Measurements from ENCODE around the gene PARVA. TPM values are rescaled to one million over a fixed set of nuclear protein-coding genes. Genes with fewer than 3 reads are reported as not detected.

Gene PARVA
- total RNA-seq, 1 donor from 2014 or later, result 55.9 TPM

- DNase-seq (ENCODE audit: low spot score), result peak; percentile 52
Measured at GRCh38 chr11:12526789-12527188, 149.4 kb downstream of the PARVA start.

GRCh38 chr11:12528487-12528886, 151.1 kb downstream of the PARVA start:
- no peak for DNase-seq (ENCODE audit: low spot score)

DNA sequence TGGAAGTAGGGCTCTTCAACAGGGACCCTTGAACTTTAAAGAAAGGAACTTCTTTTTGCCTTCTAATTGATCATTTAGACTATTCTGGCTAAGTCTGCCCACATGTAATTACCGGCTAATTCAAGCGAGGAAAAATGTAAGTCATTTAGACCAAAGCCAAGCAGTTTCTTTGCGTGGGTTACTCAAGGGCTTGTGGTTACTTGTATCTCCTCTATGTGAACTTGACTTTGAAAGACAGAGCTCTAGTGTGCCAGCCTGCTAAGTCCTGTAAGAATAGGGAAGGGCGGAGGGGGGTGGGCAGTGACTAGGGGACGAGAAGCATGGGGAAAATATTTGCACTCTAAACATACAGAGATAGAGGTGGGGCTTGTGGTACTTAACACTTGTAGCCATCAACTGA, 151.7 kb downstream of the PARVA start:
- no peak for DNase-seq (ENCODE audit: low spot score)

- DNase-seq (ENCODE audit: low spot score), result no peak
Measured at GRCh38 chr11:12529793-12530192, 152.4 kb downstream of the PARVA start.

DNA sequence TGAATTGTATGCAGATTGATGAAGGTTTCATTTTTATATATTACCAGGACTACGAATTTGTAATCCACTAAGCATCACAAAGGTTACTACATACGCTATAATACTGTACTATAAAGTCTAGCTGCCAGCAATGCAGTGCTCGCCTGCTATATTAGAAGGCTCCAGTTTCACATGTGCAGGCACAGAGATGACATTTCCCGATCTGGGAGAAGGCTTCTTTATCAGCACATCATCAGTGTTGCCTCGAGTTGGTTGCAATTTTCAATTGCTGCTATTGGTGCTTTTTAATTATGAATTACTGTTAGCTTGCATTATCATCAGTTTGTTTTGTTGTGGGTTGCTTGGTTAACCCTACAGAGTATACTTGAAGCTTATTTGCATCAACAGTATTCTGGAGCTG, 153.6 kb downstream of the PARVA start:
- DNase-seq (ENCODE audit: low spot score), result no peak

GRCh38 chr11:12531681-12532080, 154.3 kb downstream of the PARVA start:
- DNase-seq (ENCODE audit: low spot score), result no peak

DNA sequence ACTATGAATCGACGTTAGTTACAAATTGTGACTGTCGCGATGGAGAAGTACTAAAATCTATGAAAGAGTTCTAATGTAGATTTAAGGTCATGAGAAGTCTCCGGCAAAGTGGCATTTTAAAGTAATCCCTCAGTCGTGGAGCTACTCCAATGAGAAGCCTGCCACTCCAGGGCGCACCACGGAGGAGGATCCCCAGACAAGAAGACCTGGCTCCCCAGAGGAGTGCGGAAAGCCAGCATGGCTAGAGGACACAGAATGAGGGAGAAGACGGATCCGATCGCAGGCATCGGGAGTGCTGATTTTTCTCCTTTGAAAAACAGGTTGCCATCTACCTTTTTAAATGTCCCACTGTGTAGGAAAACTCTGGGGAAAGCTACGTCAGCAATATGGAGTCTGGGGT, 155.2 kb downstream of the PARVA start:
- DNase-seq (ENCODE audit: low spot score), result no peak

DNA sequence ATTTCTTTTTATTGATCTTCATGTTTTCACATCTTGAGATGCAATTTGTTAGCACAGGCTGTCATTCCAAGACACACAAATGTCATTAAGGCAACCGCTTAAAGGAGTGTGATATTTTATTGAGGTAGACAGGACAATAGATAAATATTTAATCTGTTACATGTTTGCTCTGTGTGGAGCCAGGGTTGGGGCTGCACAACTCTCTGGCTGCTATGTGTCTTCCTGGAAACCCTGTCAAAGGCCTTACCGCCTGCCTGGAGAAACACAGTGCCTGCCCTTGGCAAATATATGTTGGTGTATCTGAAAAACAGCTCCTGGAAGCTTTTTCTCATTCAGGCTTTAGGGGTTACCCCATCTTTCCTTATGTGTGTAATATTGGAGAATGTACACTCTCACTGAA, 157.2 kb downstream of the PARVA start:
- DNase-seq (ENCODE audit: low spot score), result no peak

DNA sequence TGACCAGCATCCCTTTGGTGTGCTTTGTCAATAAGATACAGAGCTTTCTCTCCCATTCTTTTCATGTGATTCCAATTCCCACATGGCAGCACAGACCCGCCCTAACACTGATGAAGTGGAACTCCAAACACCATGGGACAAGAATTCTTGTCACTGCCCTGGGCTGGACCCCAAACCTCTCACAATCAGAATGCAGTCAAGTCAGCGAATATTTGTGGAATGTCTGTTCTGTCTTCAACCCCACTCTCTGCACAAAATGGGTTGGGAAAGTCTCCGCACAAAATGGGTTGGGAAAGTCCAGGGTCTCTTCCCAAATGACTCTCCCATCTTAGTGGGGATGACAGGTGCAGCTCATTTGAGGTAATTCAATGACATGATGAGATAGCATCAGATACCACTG, 157.9 kb downstream of the PARVA start:
- no peak for DNase-seq (ENCODE audit: low spot score)

DNA sequence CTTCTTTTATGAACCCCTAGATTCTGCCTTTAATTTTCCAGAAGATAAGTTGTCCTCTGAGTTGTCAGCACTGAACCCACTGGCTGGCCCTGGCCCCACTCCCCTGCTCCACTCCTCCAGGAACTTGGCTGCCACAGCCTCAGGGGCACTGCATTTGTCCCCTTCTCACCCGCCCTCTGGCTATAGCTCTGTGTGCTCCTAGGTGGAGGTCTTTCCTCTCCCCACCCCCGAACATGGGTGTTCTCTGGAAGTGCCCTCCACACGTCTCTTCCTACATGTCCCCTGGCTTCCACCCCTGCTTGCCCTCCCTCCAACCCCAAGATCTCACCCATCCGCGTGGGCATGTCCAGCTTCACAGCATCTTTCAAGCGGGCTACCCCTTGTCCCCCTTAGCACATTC, 159.2 kb downstream of the PARVA start:
- DNase-seq (ENCODE audit: low spot score), result no peak

GRCh38 chr11:12537778-12538401, 160.5 kb downstream of the PARVA start:
- no peak for DNase-seq (ENCODE audit: low spot score)

DNA sequence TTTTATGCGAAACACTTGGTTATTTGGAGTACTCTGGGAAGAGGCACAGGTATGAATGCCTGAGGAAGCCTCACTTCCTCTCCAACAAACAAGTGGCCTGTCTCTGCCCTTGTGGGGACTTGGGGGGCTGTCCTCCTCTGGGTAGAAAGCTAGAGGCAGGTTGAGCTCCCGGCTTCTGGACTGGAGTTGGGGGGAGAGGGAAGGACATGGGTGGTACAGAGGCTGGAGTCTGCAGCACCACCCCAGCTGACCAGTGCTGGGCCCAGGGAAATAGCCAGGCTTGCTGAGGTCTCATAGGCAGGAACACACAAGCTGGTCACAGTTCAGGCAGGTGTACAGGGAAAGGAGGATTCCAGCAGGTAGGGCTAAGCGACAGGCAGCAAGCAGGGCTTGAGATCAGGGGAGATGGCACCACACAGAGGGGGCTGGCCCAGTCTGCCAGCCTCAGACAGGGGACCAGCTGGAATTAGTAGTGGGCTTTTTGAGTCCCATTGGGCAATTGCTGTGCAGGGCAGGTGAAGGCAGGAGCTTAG, 161.6 kb downstream of the PARVA start:
- no peak for DNase-seq (ENCODE audit: low spot score)

- DNase-seq (ENCODE audit: low spot score), result peak; percentile 76
Measured at GRCh38 chr11:12539572-12539971, 162.2 kb downstream of the PARVA start.

GRCh38 chr11:12540075-12540680, 162.8 kb downstream of the PARVA start:
- DNase-seq (ENCODE audit: low spot score), result no peak

- peak; percentile 91 for DNase-seq (ENCODE audit: low spot score)
Measured at GRCh38 chr11:12540913-12541582, 163.7 kb downstream of the PARVA start.

DNA sequence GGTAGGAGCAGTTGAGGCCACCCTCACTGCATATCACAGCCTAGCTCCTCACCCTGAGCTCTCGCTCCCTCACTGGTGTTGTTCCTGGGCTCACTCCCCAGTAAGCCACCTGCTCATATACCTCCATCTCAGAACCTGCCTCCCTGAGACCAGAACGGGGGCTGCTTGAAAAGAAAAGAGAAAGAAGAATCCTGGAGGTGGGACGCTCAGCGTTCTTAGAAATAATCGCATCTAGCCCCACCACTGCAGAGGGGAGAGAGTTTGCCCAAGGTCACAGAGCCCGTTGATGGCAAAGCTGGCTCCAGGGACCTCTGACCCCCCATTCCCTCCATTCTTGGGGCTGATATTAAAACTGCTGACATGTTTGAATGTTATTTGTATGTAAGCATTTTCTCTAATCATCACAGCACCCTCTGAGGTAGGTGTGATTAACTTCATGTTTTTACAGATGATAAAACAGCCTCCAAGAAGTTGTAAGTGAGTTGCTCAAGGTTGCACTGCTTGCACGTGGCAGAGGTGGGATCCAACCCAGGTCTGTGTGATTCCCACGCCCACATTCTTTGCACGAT, 164.3 kb downstream of the PARVA start:
- no peak for DNase-seq (ENCODE audit: low spot score)

- DNase-seq (ENCODE audit: low spot score), result no peak
Measured at GRCh38 chr11:12542186-12542935, 165.0 kb downstream of the PARVA start.

- no peak for DNase-seq (ENCODE audit: low spot score)
Measured at GRCh38 chr11:12543596-12544415, 166.4 kb downstream of the PARVA start.

- no peak for DNase-seq (ENCODE audit: low spot score)
Measured at GRCh38 chr11:12544986-12545775, 167.8 kb downstream of the PARVA start.

DNA sequence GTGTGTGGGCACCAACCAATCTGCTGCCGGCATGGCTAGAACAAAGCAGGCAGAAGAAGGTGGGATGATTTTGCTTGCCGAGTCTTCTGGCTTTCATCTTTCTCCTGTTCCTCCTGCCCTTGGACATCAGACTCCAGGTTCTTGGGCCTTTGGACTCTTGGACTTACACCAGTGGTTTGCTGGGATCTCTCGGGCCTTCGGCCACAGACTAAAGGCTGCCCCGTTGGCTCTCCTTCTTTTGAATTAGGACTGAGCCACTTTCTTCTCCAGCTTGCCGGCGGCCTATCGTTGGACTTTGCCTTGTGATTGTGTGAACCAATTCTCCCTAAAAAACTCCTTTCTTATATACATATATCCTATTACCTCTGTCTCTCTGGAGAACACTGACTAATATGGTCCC, 168.8 kb downstream of the PARVA start:
- no peak for DNase-seq (ENCODE audit: low spot score)

Measured in umbilical cord (tissue), 2 donors.